MM.1S (cell line): ENCODE measurements around the gene KCNC3.

ENCODE experiments used
- DNase-seq: peaks from one replicate; pipeline ENCODE4 v3.0.0-alpha.2; 2015
- H2AFZ ChIP-seq: fragments of 300-600 bp; sonication (generic); 2 replicates; pipeline ENCODE4 v1.6.0; 2016; ENCODE audit warnings: antibody characterized with exemption, low read length
- H3F3A ChIP-seq: fragments of 300-600 bp; sonication (generic); 2 replicates; pipeline ENCODE4 v1.6.1; 2016; ENCODE audit warnings: mild to moderate bottlenecking, antibody characterized with exemption, low read length, moderate library complexity, mixed read lengths; ENCODE audit not compliant: insufficient read depth
- H3K27ac ChIP-seq: fragments of 300-600 bp; sonication (generic); 2 replicates; pipeline ENCODE4 v1.5.1; 2016; ENCODE audit warnings: mild to moderate bottlenecking, low read length
- H3K27me3 ChIP-seq: fragments of 300-600 bp; sonication (generic); replicated peaks from 2 replicates; pipeline ENCODE4 v1.6.0; 2016; ENCODE audit warnings: low read length; ENCODE audit not compliant: insufficient read depth
- H3K36me3 ChIP-seq: fragments of 300-600 bp; sonication (generic); replicated peaks from 2 replicates; pipeline ENCODE4 v1.6.1; 2016; ENCODE audit warnings: mild to moderate bottlenecking, low read length, mixed read lengths; ENCODE audit not compliant: insufficient read depth
- H3K4me1 ChIP-seq: fragments of 300-600 bp; sonication (generic); 2 replicates; pipeline ENCODE4 v1.6.1; 2016; ENCODE audit warnings: low read length, mixed read lengths
- H3K4me2 ChIP-seq: fragments of 300-600 bp; sonication (generic); 2 replicates; pipeline ENCODE4 v1.6.0; 2016; ENCODE audit warnings: low read depth, low read length
- H3K4me3 ChIP-seq: fragments of 300-600 bp; sonication (generic); 2 replicates; pipeline ENCODE4 v1.5.1; 2016; ENCODE audit warnings: low read length, mixed read lengths
- H3K79me2 ChIP-seq: fragments of 300-600 bp; sonication (generic); 2 replicates; pipeline ENCODE4 v1.6.1; 2016; ENCODE audit warnings: mixed run types, low read length, mixed read lengths
- H3K9ac ChIP-seq: fragments of 300-600 bp; sonication (generic); 2 replicates; pipeline ENCODE4 v1.6.1; 2016; ENCODE audit warnings: low read length, mixed read lengths
- H3K9me2 ChIP-seq: fragments of 300-600 bp; sonication (generic); replicated peaks from 2 replicates; pipeline ENCODE4 v1.6.1; 2016; ENCODE audit warnings: mild to moderate bottlenecking, low read length, mixed read lengths; ENCODE audit not compliant: insufficient read depth
- H3K9me3 ChIP-seq: fragments of 300-600 bp; sonication (generic); replicated peaks from 2 replicates; pipeline ENCODE4 v1.6.1; 2016; ENCODE audit warnings: mild to moderate bottlenecking, low read length, mixed read lengths; ENCODE audit not compliant: insufficient read depth
- H4K20me1 ChIP-seq: fragments of 300-600 bp; sonication (generic); 2 replicates; pipeline ENCODE4 v1.6.1; 2016; ENCODE audit warnings: mild to moderate bottlenecking, low read length, moderate library complexity, mixed read lengths; ENCODE audit not compliant: insufficient read depth
- CTCF ChIP-seq: fragments of 300-600 bp; sonication (generic); IDR thresholded peaks from 2 replicates; pipeline ENCODE4 v1.5.1; 2016; ENCODE audit warnings: antibody characterized with exemption, low read length, mixed read lengths
- EZH2 ChIP-seq: fragments of 300-600 bp; sonication (generic); optimal IDR thresholded peaks from 2 replicates; pipeline ENCODE3; 2017; ENCODE audit warnings: low read depth, mild to moderate bottlenecking, antibody characterized with exemption, low read length, mixed read lengths
- EZH2phosphoT487 ChIP-seq: fragments of 300-600 bp; sonication (generic); IDR thresholded peaks from 2 replicates; pipeline ENCODE4 v1.6.1; 2018; ENCODE audit warnings: antibody characterized with exemption, low read length

KCNC3 gene

GRCh38 chr19:50264483-50265186 lies 64.5 kb downstream of the KCNC3 start:
- Histone ChIP-seq H3K27ac (no peak overlapping the region), H4K20me1 (no peaks in the 10 kb centered on the region), H3K79me2 (no peaks in the 10 kb centered on the region), H3K4me1 (no peaks in the 10 kb centered on the region), H3K9me3 (no peaks in the 10 kb centered on the region), H3K9ac (no peak overlapping the region), H3F3A (no peaks in the 10 kb centered on the region), H3K4me2 (no peak overlapping the region), H3K4me3 (no peak overlapping the region), H2AFZ (no peak overlapping the region), H3K36me3 (no peaks in the 10 kb centered on the region), H3K9me2 (no peaks in the 10 kb centered on the region), H3K27me3 (peaks cover 21% of the 10 kb centered on the region)
- no peak for DNase-seq
- no peak for TF ChIP-seq EZH2phosphoT487

GRCh38 chr19:50263176-50263575 lies 66.0 kb downstream of the KCNC3 start:
- Histone ChIP-seq H4K20me1 (no peaks in the 10 kb centered on the region), H3K9ac (no peak overlapping the region), H3K9me2 (no peaks in the 10 kb centered on the region), H3K4me3 (no peak overlapping the region), H3F3A (no peaks in the 10 kb centered on the region), H3K27ac (no peak overlapping the region), H3K79me2 (no peaks in the 10 kb centered on the region), H3K4me1 (no peaks in the 10 kb centered on the region), H3K4me2 (no peak overlapping the region), H3K9me3 (no peaks in the 10 kb centered on the region), H3K27me3 (peaks cover 25% of the 10 kb centered on the region), H3K36me3 (no peaks in the 10 kb centered on the region), H2AFZ (no peak overlapping the region)
- DNase-seq: no peak
- no peak for TF ChIP-seq EZH2phosphoT487
- no peak for TF ChIP-seq EZH2
- no peak for TF ChIP-seq CTCF
